ENCODE measurements around the gene NCOA3. TPM values are rescaled to one million over a fixed set of nuclear protein-coding genes. Genes with fewer than 3 reads are reported as not detected.
A peak's percentile ranks its signal among the peaks of the same experiment; 100 is the strongest.
"Not testable (repeated sequence)": the region's sequence is repeated elsewhere in the genome, so short reads cannot be mapped to it uniquely, and the experiment has no call there.

NCOA3 gene
- total RNA-seq, 1 donor from 2014 or later: 45.9 TPM

DNA sequence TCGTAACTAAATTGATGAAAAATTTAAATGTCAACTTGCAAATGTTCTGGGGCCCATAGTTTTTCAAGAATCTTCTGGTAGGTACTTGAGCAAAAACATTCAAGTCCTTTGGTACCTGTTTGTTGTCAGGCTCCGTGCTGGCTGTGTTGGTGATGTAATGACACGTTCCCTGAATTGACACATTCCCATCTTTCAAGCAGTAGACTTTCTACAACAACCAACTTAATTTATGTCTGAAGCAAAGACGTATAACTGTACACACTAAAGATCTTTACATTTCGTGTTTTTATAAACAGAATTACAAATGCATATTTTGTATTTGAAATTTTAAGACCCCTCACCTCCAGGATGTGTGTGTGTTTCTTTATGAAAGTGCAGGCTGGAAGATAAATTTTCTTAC is 49.5 kb downstream of the NCOA3 start:
- peaks cover 8% of the 10 kb centered on the region for H3K36me3 Mint-ChIP-seq
- peak overlapping the region; percentile 50 for H3K27ac Mint-ChIP-seq
- no peaks in the 10 kb centered on the region for H3K27me3 Mint-ChIP-seq (ENCODE audit: low read depth)

DNA sequence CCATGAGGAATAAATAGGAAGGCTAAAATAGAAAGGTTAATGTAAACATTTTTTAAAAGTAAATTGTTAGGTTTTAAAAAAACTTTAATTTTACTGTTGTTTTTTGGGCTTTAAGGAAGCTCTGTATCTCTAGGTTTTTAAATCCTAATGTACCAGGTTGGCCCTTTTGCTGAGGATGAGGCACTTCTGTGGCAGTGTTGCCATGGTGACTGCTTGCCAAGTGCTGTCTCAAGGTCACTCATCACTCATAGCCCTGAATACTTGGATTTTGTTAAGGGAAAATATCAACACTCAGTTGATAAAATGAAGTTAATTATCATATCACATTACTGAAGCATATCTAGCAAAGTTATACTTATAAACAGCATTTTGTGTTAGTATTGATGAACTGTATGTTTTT is 50.2 kb downstream of the NCOA3 start:
- Mint-ChIP-seq H3K36me3 (peaks cover 8% of the 10 kb centered on the region), H3K27ac (peak overlapping the region; percentile 77), H3K27me3 (ENCODE audit: low read depth) (no peaks in the 10 kb centered on the region), H3K9me3 (peaks cover 3% of the 10 kb centered on the region), H3K4me1 (peaks cover 40% of the 10 kb centered on the region), H3K4me3 (no peak overlapping the region)
- TF ChIP-seq, protein P1, sequence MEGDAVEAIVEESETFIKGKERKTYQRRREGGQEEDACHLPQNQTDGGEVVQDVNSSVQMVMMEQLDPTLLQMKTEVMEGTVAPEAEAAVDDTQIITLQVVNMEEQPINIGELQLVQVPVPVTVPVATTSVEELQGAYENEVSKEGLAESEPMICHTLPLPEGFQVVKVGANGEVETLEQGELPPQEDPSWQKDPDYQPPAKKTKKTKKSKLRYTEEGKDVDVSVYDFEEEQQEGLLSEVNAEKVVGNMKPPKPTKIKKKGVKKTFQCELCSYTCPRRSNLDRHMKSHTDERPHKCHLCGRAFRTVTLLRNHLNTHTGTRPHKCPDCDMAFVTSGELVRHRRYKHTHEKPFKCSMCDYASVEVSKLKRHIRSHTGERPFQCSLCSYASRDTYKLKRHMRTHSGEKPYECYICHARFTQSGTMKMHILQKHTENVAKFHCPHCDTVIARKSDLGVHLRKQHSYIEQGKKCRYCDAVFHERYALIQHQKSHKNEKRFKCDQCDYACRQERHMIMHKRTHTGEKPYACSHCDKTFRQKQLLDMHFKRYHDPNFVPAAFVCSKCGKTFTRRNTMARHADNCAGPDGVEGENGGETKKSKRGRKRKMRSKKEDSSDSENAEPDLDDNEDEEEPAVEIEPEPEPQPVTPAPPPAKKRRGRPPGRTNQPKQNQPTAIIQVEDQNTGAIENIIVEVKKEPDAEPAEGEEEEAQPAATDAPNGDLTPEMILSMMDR (IDR thresholded peaks at IDR 0.05; ENCODE audit: unreplicated experiment): no peak
- no peak for DNase-seq (ENCODE audit: low spot score in 2 of 2, unreplicated experiment in 2 of 2)

More for the DNA sequence above, 49.5 kb downstream of the NCOA3 start:
- no peak for DNase-seq (ENCODE audit: low spot score in 2 of 2, unreplicated experiment in 2 of 2)
- Mint-ChIP-seq H3K4me3 (no peak overlapping the region), H3K9me3 (peaks cover 3% of the 10 kb centered on the region), H3K4me1 (peaks cover 40% of the 10 kb centered on the region)
- TF ChIP-seq, protein P1 (IDR thresholded peaks at IDR 0.05; ENCODE audit: unreplicated experiment): no peak

DNA sequence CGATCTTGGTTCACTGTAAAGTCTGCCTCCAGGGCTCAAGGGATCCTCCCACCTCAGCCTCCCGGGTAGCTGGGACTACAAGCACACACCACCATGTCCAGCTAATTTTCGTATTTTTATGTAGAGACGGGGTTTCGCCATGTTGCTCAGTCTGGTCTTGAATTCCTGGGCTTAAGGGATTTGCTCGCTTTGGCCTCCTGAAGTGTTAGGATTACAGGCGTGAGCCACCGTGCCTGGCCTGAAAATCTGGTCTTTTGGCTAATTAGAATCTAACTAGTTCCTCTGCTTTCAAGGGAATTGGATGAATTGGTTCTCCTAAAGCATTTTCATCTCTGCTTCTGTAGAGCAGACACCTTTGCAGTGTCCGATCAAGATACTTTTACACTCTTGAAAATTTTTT is 51.3 kb downstream of the NCOA3 start:
- TF ChIP-seq, protein P1 (IDR thresholded peaks at IDR 0.05; ENCODE audit: unreplicated experiment): no peak
- DNase-seq (ENCODE audit: low spot score in 2 of 2, unreplicated experiment in 2 of 2): no peak
- Mint-ChIP-seq H3K4me3 (no peak overlapping the region), H3K9me3 (peaks cover 3% of the 10 kb centered on the region), H3K4me1 (peaks cover 44% of the 10 kb centered on the region), H3K36me3 (peaks cover 8% of the 10 kb centered on the region), H3K27ac (peak overlapping the region; percentile 77), H3K27me3 (ENCODE audit: low read depth) (no peaks in the 10 kb centered on the region)

DNA sequence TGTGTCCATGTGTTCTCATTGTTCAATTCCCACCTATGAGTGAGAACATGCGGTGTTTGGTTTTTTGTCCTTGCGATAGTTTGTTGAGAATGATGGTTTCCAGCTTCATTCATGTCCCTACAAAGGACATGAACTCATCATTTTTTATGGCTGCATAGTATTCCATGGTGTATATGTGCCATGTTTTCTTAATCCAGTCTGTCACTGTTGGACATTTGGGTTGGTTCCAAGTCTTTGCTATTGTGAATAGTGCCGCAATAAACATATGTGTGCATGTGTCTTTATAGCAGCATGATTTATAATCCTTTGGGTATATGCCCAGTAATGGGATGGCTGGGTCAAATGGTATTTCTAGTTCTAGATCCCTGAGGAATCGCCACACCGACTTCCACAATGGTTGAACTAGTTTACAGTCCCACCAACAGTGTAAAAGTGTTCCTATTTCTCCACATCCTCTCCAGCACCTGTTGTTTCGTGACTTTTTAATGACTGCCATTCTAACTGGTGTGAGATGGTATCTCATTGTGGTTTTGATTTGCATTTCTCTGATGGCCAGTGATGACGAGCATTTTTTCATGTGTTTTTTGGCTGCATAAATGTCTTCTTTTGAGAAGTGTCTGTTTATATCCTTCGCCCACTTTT is 52.0 kb downstream of the NCOA3 start:
- not testable (repeated sequence) for H3K27me3 Mint-ChIP-seq (ENCODE audit: low read depth); H3K4me3 Mint-ChIP-seq; H3K9me3 Mint-ChIP-seq; H3K27ac Mint-ChIP-seq; DNase-seq (ENCODE audit: low spot score in 2 of 2, unreplicated experiment in 2 of 2); H3K36me3 Mint-ChIP-seq
- peaks cover 48% of the 10 kb centered on the region for H3K4me1 Mint-ChIP-seq

DNA sequence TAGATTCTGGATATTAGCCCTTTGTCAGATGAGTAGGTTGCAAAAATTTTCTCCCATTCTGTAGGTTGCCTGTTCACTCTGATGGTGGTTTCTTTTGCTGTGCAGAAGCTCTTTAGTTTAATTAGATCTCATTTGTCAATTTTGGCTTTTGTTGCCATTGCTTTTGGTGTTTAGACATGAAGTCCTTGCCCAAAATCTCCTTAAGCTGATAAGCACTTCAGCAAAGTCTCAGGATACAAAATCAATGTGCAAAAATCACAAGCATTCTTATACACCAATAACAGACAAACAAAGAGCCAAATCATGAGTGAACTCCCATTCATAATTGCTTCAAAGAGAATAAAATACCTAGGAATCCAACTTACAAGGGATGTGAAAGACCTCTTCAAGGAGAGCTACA is 52.6 kb downstream of the NCOA3 start:
- H3K27me3 Mint-ChIP-seq (ENCODE audit: low read depth); H3K9me3 Mint-ChIP-seq; DNase-seq (ENCODE audit: low spot score in 2 of 2, unreplicated experiment in 2 of 2); H3K27ac Mint-ChIP-seq; H3K4me3 Mint-ChIP-seq; H3K36me3 Mint-ChIP-seq: not testable (repeated sequence)
- H3K4me1 Mint-ChIP-seq: peaks cover 53% of the 10 kb centered on the region

DNA sequence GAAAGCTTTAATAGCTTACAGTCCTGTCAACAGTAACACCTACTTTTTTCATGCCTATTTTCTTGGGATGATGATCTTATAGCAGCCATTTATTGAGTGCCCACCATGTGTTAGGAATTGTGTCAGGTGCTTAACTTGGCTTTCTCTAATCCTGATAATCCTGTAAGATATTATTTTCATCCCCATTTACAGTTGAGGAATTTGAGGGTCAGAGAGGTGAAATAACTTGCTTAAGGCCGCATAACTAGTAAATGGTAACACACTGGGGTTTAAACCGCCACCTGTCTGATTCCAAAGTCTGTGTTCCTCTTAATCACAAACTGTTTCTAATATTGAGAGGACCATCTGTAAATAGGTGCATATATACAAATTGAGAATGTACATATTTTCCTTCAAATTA is 55.5 kb downstream of the NCOA3 start:
- TF ChIP-seq, protein P1 (IDR thresholded peaks at IDR 0.05; ENCODE audit: unreplicated experiment): no peak
- no peak overlapping the region for H3K4me3 Mint-ChIP-seq
- DNase-seq (ENCODE audit: low spot score in 2 of 2, unreplicated experiment in 2 of 2): no peak
- H3K9me3 Mint-ChIP-seq: peaks cover 3% of the 10 kb centered on the region
- H3K36me3 Mint-ChIP-seq: peaks cover 8% of the 10 kb centered on the region
- no peaks in the 10 kb centered on the region for H3K27me3 Mint-ChIP-seq (ENCODE audit: low read depth)
- peak overlapping the region; percentile 78 for H3K27ac Mint-ChIP-seq
- peaks cover 44% of the 10 kb centered on the region for H3K4me1 Mint-ChIP-seq

DNA sequence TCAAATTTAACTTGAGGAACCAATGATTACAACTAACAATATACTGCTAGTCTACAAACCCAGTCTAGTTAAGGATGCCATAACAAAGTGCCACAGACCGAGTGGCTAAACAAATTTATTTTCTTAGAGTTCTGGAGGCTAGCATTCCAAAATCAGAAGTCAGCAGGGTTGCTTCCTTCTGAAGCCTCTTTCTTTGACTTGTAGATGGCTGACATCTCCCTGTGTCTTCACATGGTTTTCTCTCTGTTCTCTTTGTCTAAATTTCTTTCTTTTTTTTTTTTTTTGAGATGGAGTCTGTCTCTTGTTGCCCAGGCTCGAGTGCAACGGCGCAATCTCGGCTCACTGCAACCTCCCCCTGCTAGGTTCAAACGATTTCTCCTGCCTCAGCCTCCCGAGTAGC is 56.1 kb downstream of the NCOA3 start:
- Mint-ChIP-seq H3K4me3 (no peak overlapping the region), H3K9me3 (peaks cover 3% of the 10 kb centered on the region), H3K4me1 (peaks cover 41% of the 10 kb centered on the region), H3K27ac (peak overlapping the region; percentile 79), H3K27me3 (ENCODE audit: low read depth) (no peaks in the 10 kb centered on the region), H3K36me3 (peaks cover 7% of the 10 kb centered on the region)
- DNase-seq (ENCODE audit: low spot score in 2 of 2, unreplicated experiment in 2 of 2): no peak
- TF ChIP-seq, protein P1 (IDR thresholded peaks at IDR 0.05; ENCODE audit: unreplicated experiment): no peak
